Activated CD4-positive, alpha-beta T cell treated with anti-CD3 and anti-CD28 coated beads, Interleukin-2, Interleukin-4, amounts not matched to agents 100 ng/mL and 50 ng/mL, durations not matched to agents 16 hours and 8 hours (primary cell): Measurements from ENCODE around the gene JAKMIP2.
"Not testable (repeated sequence)": the region's sequence is repeated elsewhere in the genome, so short reads cannot be mapped to it uniquely, and the experiment has no call there.

ENCODE experiments used
- DNase-seq: peaks from one replicate; pipeline ENCODE4 v3.0.0-alpha.2; 2020; ENCODE audit warnings: low spot score

JAKMIP2 gene

DNA sequence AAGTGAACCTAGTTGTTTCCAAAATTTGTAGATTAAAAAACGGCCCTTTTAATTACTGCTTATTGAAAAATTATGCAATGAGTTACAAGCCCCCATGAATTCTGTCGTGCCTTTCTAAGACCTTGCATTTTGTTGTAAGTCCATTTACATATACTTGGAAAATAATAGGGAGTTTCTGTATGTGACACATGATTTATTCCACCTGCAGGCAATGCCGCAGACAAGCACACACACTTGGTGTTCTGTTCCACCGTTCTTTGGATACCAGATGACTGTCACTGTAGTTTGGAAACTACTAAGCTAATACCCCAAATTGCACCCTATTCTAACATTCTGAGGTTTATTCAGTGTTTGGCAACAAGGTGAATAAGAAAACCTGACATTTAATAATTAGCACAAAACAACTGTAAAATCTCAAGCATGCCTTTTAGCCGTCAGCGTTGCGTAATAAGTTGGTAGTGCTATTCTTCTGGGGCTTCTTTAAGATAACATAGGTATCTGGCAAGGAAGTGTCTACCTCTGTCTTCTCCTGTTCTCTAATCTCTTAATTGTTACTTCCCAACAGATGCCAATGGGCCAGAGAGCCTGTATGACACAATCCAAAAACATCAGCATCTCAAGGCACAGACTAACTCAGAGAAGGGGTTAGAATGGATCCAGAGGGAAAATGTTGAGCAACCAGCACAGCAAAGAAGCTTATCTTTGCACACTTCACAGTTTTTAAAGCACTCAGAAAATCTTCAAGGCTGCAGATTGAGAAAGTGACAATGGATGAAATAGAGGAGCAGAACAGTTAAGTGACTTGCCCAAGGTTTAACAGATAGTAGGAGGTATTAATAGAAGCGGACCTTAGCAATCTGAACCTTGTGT is 224.4 kb downstream of the JAKMIP2 start:
- DNase-seq: no peak

DNA sequence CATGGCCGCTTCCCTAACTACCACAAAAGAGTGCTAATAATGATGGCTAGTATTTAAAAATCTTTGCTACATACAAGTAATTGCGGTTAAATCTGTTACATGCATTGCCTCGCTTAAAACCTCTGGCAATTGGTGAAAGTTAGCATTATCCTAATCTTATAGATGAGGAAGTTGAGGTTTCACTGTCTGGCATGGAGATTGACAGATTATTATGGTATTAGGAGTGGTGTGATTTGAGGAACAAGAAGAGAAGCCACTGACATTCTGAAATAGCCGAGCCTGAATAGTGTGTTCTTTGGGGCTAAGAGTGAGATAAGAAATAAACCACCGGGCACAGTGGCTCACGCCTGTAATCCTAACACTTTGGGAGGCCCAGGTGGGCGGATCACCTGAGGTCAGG is 227.4 kb downstream of the JAKMIP2 start:
- DNase-seq: no peak

DNA sequence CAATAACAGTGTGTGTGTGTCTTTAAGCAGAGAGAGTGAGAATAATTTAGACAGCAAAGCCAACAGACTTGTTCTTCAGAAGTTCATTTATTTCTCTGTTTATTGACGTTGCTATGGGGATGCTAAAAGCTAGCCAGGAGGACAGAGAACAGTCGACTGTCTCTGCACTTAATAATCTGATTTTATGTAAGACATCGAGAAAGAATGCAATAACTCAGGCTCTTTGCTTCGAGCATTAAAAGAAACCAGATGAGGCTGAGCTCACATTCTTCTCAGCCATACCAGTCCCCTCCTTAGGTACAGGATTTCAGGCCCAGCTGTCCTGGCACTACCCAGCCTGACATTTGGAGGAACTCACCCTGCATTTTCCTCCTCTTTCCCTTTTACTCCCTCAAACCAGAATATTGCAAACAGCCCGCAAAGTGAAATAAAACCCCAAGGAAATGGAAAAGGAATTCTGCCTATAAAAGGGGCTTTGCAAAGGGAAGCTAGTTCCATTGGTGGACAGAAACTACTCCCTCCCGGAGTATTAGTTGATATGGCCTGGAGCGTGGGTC is 228.2 kb downstream of the JAKMIP2 start:
- DNase-seq: no peak

DNA sequence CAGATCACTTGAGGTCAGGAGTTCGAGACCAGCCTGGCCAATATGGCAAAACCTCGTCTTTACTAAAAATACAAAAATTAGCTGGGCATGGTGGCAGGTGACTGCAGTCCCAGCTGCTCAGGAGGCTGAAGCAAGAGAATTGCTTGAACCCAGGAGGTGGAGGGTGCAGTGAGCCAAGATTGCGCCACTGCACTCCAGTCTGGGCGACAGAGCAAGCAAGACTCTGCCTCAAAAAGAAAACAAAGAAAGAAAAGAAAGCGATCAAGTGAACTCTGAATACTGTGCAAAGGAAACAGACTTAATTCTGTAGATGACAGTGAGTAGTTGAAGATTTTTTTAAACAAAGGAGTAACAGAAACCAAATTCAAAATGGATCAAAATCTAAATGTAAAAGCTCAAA is 228.7 kb downstream of the JAKMIP2 start:
- not testable (repeated sequence) for DNase-seq

DNA sequence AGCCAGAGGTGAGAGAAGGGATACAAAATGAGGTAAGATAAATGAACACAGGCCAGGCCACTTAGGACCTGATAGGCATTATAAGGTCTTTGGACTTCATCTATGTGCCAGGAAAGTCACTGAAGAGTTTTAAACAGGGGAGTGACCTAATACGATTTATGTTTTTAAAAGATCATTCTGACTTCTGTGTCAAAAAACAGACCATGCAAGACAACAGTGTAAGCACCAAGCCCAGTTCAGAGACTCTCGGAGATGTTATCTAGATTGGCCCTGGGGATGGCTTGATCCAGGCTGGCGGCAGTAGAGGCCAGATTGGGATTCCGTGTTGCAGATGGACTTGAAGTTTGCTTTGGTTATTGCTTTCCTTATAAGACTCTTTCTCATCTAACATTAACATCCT is 229.6 kb downstream of the JAKMIP2 start:
- no peak for DNase-seq

DNA sequence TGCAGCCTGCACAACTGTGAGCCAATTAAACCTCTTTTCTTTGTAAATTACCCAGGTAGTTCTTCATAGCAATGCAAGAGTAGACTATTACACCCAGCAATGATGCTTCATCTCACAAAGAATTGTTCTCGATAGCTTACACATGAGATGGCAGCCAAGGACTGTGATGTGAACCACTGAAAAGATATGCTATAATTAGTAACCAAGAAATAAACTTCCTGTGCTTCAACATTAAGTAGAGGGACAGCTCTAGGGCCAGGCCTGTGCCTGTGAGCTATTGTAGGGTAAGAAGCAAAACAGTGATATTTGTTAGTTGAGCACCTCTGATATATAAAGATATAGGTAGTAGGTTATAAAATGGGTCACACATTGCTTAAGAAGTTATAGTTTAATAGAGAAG is 230.9 kb downstream of the JAKMIP2 start:
- no peak for DNase-seq

DNA sequence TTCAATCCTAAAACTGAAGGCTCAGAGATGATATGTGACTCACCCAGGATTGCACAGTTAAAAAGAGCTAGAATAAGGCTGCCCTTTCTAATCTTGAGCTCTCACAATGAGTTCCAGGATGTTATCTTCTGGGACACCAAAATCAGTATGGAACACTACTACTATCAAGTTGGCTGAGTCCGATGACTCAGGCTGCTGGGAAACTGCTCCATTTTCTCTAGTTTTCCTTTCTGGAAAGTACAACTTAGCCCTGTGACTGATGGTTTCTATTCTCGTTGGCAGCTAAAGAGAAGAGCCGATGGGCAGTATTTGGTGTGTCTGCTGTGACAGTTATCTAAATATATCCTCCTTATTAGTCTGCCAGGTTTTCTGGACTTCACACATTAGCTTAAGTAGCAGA is 234.8 kb downstream of the JAKMIP2 start:
- DNase-seq: no peak

DNA sequence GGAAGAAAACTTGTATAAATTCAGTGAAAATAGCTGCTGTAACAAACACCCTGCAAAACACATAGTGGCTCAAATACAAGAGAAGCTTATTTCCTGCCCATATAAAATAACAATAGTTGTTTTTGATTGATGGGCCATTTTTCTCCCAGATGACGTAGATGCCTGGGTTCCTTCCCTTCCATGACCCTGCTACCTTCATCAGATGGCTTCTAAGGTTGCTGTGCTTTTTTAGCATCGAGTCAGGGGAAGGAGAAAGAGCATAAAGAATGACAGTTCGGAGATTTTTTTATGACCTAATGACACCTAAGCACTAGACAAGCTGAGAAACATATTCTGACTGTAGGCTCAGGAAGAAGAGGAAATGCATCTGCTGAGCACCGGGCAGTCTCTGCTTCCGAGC is 238.0 kb downstream of the JAKMIP2 start:
- no peak for DNase-seq

DNA sequence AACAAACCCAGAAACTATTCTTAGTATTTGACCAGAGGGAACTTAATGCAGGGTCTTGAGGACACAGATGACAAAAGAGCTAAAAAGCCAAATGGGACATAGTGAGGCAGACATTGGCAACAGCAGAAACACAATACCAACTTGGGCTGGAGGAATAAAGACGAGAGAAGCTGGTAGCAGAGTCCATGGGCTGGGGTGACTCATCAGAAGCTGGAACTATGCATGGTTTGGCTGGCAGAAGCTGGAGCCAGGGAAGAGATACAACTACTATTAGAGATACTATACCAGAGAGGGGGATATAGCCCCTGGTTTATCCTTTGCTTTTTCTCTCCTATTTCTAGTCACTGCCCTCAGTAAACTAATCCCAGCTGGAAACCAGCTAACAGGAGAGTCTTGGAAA is 243.5 kb downstream of the JAKMIP2 start:
- DNase-seq: no peak

DNA sequence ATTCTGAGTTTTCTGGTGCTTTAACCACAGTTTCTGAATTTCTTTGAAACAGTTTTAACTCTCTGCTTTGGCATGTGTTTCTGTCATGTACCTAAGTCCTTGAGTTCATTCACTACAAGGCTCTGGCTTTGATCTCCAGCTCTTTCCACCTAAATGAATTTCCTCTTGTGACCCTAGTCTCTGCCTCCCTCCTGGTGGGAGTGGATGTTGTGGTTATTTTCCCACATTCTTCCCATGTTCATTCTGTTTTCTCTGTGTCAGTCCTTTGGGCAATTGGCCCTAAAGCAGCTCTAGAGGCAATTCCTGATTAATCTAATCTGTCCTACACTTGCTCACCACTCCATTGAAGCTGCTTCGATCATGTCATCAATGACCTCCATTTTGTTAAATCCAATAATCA is 244.3 kb downstream of the JAKMIP2 start:
- DNase-seq: no peak
